ENCODE measurements around the gene MOB1B.
"Not testable (repeated sequence)": the region's sequence is repeated elsewhere in the genome, so short reads cannot be mapped to it uniquely, and the experiment has no call there.

Gene MOB1B

GRCh38 chr4:70997546-70997945, 95.4 kb downstream of the MOB1B start:
- no peak for DNase-seq (ENCODE audit: low read depth)
- no peak overlapping the region for H3K4me3 ChIP-seq (ENCODE audit: control insufficient read depth, low read depth, low read length)
- no peak for TF ChIP-seq CTCF (IDR thresholded peaks at IDR 0.05; ENCODE audit: control insufficient read depth, insufficient read depth, low read depth, low read length, missing control alignments)

GRCh38 chr4:70999639-71000038, 97.5 kb downstream of the MOB1B start:
- not testable (repeated sequence) for H3K4me3 ChIP-seq (ENCODE audit: control insufficient read depth, low read depth, low read length); DNase-seq (ENCODE audit: low read depth)

- DNase-seq (ENCODE audit: low read depth); H3K4me3 ChIP-seq (ENCODE audit: control insufficient read depth, low read depth, low read length): not testable (repeated sequence)
Observed at GRCh38 chr4:71001363-71001762, 99.2 kb downstream of the MOB1B start.

GRCh38 chr4:71004281-71004851, 102.2 kb downstream of the MOB1B start:
- no peak overlapping the region for H3K4me3 ChIP-seq (ENCODE audit: control insufficient read depth, low read depth, low read length)
- DNase-seq (ENCODE audit: low read depth): no peak
- TF ChIP-seq CTCF (IDR thresholded peaks at IDR 0.05; ENCODE audit: control insufficient read depth, insufficient read depth, low read depth, low read length, missing control alignments): no peak

- H3K4me3 ChIP-seq (ENCODE audit: control insufficient read depth, low read depth, low read length); DNase-seq (ENCODE audit: low read depth): not testable (repeated sequence)
Observed at GRCh38 chr4:71005025-71005424, 102.9 kb downstream of the MOB1B start.

- no peak overlapping the region for H3K4me3 ChIP-seq (ENCODE audit: control insufficient read depth, low read depth, low read length)
- no peak for TF ChIP-seq CTCF (IDR thresholded peaks at IDR 0.05; ENCODE audit: control insufficient read depth, insufficient read depth, low read depth, low read length, missing control alignments)
- no peak for DNase-seq (ENCODE audit: low read depth)
Observed at GRCh38 chr4:71006203-71006907, 104.2 kb downstream of the MOB1B start.

GRCh38 chr4:71008196-71008595, 106.0 kb downstream of the MOB1B start:
- no peak for DNase-seq (ENCODE audit: low read depth)
- no peak overlapping the region for H3K4me3 ChIP-seq (ENCODE audit: control insufficient read depth, low read depth, low read length)

GRCh38 chr4:71009086-71009485, 106.9 kb downstream of the MOB1B start:
- no peak for DNase-seq (ENCODE audit: low read depth)
- H3K4me3 ChIP-seq (ENCODE audit: control insufficient read depth, low read depth, low read length): no peak overlapping the region
- no peak for TF ChIP-seq CTCF (IDR thresholded peaks at IDR 0.05; ENCODE audit: control insufficient read depth, insufficient read depth, low read depth, low read length, missing control alignments)

More at GRCh38 chr4:71008196-71008595, 106.0 kb downstream of the MOB1B start:
- no peak for TF ChIP-seq CTCF (IDR thresholded peaks at IDR 0.05; ENCODE audit: control insufficient read depth, insufficient read depth, low read depth, low read length, missing control alignments)

All from AG09309 (cell line).